ENCODE data around the gene ZBTB7A.
A peak's percentile ranks its signal among the peaks of the same experiment; 100 is the strongest.

Gene ZBTB7A

DNA sequence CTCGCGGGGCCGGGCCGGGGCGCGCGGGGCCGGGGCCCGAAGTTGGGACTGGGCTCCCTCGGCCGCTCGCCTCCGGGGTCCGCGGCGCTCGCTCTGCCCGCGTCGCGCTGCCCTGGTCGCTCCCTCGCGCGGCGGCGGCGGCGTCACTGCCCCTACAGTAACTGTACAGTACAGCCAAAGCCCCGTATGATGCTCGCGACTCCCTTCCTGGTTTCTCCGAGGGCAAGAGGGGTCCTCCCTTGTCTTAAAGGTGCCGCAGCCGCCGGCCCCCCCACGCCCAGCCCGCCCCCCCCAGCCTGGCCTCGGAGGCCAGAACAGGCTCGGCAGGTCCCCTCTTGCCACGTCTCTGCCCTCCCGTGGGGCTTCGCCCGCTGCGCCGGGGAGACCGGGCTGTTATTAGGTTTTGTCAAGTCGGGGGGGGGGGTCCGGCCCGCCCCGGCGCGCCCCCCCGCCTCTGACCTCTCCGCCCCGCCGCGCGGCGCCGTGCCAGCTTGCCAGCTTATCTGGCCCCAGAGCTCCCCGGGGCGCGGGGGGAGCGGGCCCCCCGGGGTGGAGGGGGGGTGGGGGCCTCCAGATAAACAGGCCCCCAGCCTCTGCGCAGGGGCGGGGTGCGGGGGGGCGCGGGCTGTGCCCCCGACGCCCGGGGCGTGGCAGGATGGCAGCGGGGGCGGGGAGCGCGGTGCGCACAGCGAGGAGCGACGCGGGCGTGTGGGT, at the start of gene ZBTB7A:
Gene ZBTB7A, minus strand, starts transcription at position 218 of the 714 bp plus-strand sequence. CDS start 11,667 bp downstream, outside the sequence.
- DNase-seq (ENCODE audit: extremely low read depth in 1 of 2, low read depth in 1 of 2) = peak; percentile 61 to 74

DNA sequence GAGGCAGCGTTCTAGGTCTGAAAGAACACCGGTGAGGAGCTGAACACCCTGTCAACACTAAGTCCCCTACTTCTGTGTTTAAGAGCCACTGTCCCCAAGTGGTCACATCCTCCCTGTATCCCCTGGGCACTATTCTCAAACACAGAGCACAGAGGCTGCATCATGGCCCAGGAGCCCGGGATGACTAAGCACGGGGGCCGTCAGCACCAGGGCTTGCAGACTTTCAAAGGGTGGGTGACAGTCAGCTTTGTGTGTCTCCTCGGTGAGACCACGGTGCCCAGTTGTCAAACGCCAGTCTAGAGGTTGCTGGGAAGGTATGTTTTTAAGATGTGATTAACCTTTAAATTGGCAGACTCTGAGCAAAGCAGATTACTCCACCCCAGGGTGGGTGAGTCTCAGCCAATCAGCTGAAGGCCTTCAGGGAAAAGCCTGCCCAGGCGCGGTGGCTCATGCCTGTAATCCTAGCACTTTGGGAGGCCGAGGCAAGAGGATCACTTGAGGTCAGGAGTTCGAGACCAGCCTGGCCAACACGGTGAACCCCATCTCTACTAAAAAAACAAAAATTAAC, 49.2 kb upstream of the ZBTB7A start:
- no peak for DNase-seq (ENCODE audit: extremely low read depth in 1 of 2, low read depth in 1 of 2)

DNA sequence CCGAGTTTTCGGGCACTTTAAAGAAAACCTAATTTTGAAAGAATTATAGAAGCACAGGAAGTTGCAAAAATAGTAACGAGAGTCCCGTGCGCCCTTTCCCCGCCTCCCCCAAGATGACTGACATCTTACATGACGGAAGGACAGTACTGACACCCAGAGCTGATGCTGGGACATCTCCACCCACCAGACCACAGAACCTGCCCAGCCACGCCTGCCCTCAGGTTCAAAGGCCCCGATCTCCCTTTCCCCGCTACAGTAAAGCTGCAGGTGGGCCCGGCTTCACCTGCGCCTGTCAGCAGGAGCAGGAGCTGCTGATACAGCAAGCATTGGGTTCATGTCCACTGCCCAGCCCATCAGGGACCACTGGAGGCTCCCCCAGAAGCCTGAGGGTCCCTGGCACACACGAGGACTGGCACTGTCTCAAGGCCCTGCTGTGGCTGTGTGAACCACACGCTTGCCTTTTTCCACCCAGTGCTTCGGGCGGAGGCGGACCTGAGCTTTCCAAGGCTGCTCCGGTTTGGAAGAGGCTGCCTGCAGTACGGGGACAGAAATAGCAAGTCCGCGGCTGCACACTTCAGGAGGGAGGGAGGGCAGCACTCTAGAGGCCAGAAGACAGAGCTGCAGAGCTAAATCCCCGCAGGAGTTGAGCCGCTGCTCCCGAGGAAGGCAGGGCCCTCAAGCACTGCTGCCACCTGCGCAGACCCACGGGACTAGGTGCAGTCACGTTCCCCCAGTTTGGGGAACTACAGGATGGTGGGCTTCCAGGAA, 48.5 kb upstream of the ZBTB7A start:
- DNase-seq (ENCODE audit: extremely low read depth in 1 of 2, low read depth in 1 of 2) = peak; percentile 33 to 39

DNA sequence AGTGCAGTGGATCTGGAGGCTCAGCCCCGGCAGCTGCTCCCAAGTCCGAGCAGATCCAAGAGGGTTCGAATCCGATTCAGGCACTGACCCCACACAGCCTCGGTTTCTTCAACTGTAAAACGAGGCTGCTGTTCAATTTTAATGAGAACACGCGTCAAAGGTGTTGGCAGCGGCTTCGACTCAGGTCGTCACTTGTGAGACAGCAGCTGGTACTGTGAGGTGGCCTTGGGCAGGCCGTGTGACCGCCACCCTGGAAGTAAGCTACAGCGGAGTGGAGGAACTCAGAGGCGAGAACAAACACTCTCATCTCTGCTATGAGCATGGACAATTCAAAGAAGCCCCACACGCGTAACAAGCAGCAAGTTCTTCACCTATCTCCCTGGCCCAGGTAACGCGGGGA, 47.5 kb upstream of the ZBTB7A start:
- DNase-seq (ENCODE audit: extremely low read depth in 1 of 2, low read depth in 1 of 2) = no peak

DNA sequence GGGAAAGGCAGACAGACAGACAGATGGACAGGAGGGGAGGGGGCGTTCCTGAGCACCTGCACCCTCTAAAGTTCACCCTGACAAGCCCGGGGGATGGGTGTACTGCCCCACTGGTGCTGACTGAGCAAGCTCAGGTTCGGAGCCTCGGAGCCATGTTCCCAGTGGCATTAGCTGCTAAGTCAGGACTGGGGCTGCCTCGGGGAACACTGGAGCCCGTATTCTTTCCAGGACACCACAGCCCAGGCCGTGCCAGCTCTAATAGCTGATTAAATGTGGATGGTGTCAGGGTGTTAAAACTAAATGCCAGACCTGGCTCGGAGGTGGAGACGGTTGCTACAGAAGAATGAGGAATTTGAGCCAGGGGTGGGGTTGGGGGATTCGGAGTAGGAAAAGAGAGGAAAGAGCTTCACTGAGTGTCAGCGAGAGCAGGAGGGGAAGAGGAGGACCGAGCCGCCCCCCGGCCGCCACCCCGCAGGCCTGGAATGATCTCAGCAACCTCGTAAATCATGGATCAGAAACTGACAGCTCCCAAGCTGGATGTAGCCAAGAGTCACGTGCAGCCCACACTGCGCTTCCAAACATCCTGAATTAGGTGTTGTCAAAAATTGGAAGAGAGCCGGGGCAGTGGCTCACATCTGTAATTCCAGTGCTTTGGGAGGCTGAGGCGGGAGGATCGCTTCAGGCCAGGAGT, 46.8 kb upstream of the ZBTB7A start:
- DNase-seq (ENCODE audit: extremely low read depth in 1 of 2, low read depth in 1 of 2) = no peak

DNA sequence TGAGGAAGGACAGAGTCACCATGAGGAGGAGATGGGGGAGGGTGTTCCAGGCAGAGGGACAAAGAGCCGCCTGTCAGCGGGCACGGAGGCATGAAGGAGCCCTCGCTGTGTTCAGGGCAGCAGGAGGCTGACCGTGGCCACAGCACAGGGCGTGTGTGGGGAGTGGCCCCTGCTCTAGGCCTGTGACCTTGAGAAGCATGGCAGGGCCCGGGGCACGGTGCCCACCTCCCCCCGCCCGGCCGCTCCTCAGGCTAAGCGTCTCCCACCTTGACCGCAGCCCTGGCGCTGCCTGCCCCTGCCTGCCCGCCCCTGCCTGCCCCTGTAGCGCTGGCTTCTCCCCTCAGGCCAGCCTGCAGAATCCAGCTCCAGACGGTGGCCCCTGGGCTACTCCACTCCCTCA, 45.7 kb upstream of the ZBTB7A start:
- DNase-seq (ENCODE audit: extremely low read depth in 1 of 2, low read depth in 1 of 2) = no peak

DNA sequence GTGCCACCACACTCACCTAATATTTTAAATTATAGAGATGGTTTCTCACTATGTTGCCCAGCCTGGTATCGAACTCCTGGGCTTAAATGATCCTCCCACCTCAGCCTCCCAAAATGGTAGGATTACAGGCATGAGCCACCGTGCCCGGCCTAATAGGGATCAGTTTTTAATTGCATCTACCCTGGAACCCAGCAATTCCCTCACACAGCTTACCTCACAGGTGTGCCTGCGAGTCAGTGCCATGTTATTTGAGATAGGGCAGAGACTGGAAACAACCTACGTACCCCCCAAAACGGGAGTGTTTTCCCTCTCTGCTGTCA, 42.9 kb upstream of the ZBTB7A start:
- no peak for DNase-seq (ENCODE audit: extremely low read depth in 1 of 2, low read depth in 1 of 2)

DNA sequence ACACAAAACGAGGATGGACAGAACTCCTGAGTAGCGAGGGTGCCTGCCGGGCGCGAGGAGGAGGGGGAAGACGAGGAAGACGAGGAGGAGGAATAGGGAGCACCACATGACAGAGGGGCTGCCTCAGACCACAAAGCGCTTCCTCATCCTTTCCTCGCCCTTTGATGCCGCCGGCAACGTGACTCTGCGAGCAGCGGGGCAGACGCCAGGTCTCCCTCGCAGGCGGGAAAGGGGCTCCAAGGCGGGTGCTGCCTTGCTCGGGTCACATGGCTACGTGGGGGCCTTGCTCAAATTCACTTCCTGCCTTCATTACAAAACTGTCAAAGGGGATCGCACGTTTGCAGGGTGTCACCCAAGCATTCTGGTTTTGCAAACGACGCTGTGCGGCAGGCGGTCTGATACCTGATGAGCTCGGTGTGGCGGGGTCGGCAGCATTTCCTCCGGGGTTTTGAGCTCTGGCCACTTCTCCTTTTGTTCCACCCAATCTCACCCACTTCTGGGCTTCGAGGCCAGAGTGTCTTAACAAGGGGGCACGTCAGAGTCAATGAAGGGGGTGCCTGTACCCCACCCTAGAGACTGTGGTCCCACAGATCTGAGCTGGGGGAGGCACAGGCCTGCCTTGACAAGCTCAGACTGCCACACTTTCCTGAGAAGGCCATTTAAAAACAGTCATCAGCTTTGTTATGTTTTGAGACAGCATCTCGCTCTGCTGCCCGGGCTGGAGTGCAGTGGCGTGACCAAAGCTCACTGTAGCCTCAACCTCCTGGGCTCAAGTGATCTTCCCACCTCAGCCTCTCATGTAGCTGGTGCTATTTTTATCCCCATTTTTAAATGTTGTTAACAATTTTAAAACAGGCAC, 42.3 kb upstream of the ZBTB7A start:
- DNase-seq (ENCODE audit: extremely low read depth in 1 of 2, low read depth in 1 of 2) = peak; percentile 52 to 62

DNA sequence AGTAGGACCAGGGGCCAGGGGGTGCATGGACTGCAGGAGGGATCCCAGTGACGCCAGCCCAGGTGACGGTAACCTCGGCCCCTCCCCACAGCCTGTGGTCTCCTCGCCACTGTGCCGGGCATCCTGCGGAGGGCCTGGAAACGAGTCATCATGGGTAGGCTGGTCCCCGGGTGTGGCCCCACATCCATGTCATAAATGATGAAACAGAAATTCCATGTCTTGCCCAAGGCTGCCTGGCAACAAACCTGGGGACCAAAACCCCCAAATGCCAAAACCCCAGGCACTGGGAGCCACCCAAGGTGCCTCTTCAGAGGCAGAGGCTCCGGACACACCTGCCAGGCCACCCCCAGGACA, 36.4 kb upstream of the ZBTB7A start:
- no peak for DNase-seq (ENCODE audit: extremely low read depth in 1 of 2, low read depth in 1 of 2)

DNA sequence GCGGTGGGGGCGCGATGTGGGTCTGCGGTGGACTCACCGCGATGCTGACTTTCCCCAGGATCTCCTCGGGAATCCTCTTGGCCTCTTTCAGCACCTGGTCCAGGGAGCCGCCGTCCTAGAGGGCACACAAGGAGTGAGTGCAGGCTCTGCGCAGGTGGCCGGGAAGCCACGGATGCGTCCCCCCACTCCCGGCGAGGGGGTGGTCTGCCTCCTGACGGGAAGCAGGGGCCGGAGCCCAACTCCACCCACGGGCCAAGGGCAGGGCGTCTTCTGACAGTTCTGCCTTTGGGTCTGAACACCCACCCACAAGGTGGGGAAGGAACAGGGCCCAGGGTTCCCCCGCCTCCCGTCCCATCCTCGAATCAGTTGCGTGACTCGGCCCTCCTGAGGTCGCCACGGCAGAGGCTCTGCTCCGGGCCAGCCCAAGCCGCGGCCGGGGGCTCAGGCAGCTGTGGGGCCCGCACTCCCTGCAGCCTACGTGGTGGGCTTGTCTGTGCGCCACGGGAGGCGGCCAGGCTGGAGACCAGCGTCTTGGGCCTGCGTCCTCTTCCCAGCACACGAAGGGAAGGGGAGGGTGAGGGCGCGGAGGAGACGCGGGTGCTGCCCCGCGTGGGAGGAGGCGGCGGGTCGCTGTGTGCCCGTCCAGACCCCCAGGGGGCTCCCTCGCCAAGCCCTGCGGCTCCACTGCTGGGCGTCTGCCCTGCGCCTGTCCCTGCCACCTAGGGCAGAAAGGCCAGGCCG, 35.8 kb upstream of the ZBTB7A start:
- no peak for DNase-seq (ENCODE audit: extremely low read depth in 1 of 2, low read depth in 1 of 2)

DNA sequence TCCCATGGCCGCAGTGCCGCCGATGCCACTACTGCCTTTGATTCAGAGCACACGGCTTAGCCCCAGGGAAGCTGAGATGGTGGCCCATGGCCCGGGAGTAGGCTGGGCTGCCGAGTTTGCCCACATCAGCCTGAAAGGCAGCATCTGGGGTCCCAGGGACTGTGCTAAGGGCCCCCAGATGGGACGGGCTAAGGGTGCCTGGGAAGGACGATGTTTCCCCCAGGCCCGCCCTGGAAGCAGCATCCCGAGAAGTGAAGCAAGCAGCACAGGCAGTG, 34.7 kb upstream of the ZBTB7A start:
- DNase-seq (ENCODE audit: extremely low read depth in 1 of 2, low read depth in 1 of 2) = no peak

DNA sequence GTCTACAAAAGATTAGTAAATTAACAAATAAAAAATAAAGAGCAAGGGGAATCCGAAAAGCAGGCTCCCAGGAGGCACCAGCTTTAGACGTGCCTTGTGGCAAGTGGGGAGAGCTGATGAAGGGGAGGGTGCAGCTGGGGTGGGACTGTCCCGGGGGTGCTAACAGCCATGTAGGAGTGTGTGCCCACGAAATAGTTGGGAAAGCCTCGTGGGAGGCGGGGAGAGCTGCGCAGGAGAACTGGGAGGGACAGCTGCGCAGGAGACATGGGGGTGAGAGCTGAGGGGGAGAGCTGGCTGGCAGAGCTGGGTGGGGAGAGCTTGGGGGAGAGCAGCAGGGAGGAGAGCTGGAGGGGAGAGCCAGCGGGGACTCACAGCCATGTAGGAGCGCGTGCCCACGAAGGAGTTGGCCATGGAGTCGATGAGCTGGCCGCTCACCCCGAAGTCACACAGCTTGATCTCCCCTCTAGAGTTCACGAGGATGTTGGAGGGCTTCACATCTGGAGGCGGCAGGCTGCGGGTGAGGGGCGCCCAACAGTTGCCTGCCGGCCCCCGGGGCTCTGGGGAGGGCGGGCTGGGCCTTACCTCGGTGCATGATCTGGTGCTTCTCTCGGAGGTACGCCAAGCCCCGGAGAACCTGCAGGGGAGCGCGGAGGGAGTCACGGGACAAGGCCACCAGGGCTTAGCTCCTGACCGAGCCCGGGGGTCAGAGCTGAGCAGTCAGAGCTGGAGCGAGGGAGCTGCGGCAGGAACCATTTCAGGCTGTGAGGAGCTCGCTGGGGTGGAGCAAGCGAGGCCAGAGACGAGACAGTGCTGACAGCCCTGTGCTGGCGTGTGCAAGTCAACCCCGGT, 34.2 kb upstream of the ZBTB7A start:
- DNase-seq (ENCODE audit: extremely low read depth in 1 of 2, low read depth in 1 of 2) = no peak

DNA sequence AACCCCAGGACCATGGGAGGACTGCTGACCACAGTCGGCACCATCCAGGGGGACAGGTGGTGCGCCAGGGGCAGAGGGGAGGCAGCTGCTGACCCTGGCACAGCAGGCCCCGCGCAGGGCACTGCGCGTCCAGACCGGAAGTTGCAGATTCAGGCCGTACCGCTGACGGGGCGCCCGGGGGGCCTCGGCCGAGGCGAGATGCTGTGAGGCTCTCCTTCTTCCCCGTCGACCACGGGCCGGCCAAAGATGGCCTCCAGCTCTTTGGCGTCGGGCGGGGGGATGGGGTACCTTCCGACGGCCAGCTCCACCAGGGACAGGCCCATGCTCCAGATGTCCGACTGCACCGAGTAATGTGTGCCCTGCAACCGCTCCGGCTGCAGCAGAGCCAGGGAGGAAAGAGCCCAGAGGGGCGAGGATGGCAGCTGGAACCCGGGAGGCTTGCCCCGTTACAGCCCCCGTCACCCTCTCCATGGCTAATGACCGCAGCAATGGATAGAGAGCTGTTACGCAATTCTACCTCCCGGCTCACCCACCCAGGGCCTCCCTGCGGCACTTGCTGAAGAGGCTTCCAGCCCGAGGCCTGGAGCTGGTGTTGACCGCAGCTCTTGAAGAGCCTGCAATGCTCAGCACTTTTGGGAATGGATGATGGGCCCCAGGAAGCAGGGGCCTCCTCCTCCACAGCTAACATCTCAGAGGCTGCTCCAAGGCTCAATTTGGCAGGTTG, 32.5 kb upstream of the ZBTB7A start:
- DNase-seq (ENCODE audit: extremely low read depth in 1 of 2, low read depth in 1 of 2) = no peak

DNA sequence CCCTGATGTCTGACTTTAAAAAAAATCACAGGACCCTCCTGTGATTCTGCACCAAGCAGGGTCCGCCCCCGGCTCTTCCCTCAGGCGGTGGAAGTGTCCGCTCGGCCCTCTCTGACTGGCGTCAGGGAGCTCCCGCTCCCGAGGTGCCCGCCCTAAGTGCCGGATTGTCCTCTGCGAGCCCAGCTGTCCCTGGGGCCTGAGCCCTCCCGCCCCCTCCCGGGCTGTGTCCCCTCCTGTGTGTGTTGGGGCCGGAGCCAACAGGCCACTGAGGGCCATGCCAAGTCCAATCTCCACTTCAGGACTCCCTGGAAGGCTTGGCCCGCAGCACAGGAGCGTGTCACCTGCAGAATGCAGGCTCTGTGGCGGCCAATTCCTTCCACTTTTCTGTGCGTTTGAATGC, 31.8 kb upstream of the ZBTB7A start:
- no peak for DNase-seq (ENCODE audit: extremely low read depth in 1 of 2, low read depth in 1 of 2)

DNA sequence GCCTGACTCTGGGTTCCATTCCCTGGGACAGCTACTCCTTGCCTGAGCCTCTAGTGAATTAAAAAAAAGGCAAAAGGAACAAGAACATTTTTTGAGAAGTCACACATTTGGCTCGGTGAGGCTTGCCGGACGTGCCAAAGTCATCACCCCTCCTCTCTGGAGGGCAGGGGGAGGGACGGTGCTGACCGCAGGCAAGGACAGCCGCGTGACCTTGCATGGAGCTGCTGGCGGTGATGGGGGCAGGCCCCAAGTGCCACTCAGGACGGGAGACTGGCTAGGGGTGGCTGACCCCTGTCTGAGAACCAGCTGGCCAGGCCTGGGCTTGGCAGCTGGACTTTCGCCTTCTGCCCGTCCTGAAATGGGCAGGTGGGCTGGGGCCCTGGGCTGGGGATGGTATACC, 30.8 kb upstream of the ZBTB7A start:
- no peak for DNase-seq (ENCODE audit: extremely low read depth in 1 of 2, low read depth in 1 of 2)

DNA sequence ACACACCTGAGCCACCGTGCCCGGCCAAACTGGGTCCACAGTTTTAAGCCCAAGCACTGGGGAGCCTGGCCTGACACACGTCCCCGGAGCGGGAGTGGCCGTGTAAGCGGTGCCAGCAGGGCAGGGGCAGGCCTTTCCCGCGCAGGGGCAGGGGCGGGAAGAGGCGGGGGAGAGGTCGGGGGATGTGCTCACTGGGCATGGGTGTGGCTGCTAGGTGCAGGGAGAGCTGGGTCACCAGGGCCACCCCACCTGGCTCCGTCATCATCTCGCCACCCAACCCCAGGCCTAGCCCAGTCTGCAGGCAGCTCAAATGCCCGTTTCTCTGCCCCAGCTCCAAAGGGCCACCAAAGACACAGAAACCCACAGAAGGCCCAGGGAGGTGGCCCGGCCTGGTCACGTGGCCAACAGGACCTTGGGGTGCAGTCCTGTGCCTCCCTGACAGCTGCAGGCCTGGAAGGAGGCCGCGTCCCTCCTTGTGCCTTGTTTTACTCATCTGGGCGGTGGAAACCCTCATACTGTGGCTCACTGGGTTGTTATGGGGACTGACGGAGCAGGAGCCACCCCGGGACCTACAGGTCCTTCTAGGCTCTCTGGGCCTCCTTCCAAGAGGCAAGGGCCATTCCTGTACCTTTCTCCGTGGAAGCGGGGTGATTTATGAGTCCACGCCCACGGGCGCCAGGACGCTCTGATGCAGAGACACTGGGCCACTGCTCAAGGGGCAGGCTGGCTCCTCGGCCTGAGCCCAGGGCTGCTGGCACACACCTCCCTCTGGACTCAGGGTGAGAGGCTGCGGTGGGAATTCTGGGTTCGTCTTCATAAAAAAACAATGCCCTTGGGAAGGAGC, 29.6 kb upstream of the ZBTB7A start:
- DNase-seq (ENCODE audit: extremely low read depth in 1 of 2, low read depth in 1 of 2) = no peak

DNA sequence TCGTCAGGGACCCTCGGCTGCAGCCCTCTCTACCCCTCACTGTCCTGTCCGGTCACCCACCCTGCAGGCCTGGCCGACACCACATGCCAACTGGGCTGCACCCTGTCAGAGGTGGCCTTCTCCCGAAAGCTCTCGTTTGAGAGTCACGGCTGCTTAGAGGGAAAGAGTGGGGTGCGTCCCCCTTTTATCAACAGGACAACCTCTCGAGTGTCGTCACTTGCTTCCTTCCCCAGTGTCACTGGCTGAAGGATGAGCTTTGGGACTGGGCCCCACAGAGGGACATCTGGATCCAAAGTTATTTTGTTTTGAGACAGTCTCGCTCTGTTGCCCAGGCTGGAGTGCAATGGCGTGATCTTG, 28.8 kb upstream of the ZBTB7A start:
- no peak for DNase-seq (ENCODE audit: extremely low read depth in 1 of 2, low read depth in 1 of 2)
